Measurements from ENCODE around the gene IMPA2.

DNA sequence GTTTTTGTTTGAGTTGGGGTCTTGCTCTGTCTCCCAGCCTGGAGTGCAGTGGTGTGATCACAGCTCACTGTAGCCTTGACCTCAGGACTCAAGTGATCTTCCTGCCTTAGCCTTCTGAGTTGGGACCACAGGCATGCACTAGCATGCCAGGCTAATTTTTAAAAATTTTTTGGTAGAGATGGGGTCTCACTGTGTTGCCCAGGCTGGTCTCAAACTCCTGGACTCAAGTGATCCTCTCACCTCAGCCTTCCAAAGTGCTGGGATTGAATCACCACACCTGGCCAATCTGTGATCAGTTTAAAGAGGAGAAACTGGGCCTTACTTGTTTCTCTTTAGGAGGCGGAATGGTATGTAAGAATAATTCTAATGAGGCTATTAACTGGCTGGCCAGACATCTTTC, 49.9 kb downstream of the IMPA2 start:
- TF ChIP-seq EZH2phosphoT487 (IDR thresholded peaks at IDR 0.05; ENCODE audit: insufficient read depth, low read depth) = no peak
- no peak for TF ChIP-seq EZH2 (IDR thresholded peaks at IDR 0.05; ENCODE audit: insufficient read depth, poor library complexity, severe bottlenecking)
